K562 (cell line): ENCODE measurements around the gene BIRC5. TPM values are rescaled to one million over a fixed set of nuclear protein-coding genes. Genes with fewer than 3 reads are reported as not detected.
"Not testable (repeated sequence)": the region's sequence is repeated elsewhere in the genome, so short reads cannot be mapped to it uniquely, and the experiment has no call there.

Experiments
- ATAC-seq: fragments of 200-7000 bp; cut with Tn5 transposase; 3 replicates; pipeline ENCODE4 v1.9.1; 2020; ENCODE audit warnings: moderate library complexity
- BruUV-seq: library from RNA; stranded (reverse); fragments of 400-500 nt; replicated peaks from 2 replicates; lab custom pipeline; 2021; lab: Mats Ljungman, UMichigan
- CTCF ChIA-PET: fragments of 300-600 bp; formaldehyde crosslinking; extraction: SDS; loops from one replicate; lab custom pipeline; 2021; ENCODE audit warnings: low intra/inter-chr PET ratio; lab: Yijun Ruan, JAX
- POLR2A ChIA-PET: fragments of 300-600, 350-650 bp; sonication (Branson Sonifier 250); formaldehyde crosslinking; extraction: SDS; loops from one replicate; lab custom pipeline; 2021; ENCODE audit warnings: antibody characterized with exemption, inconsistent platforms; lab: Yijun Ruan, JAX
- DNase-seq, 4 experiments: peaks; one replicate each; pipeline versions ENCODE4 v3.0.0 to v3.0.0-alpha.2; 2011 to 2018; ENCODE audit warnings: low spot score in 3 of 4, mixed read lengths in 3 of 4; ENCODE audit errors: extremely low read depth in 1 of 4
- FAIRE-seq: peaks from 2 replicates; lab custom pipeline; 2011; peaks lifted over from hg19 to GRCh38; lab: Jason Lieb, UNC
- H2AFZ ChIP-seq: 2 replicates; pipeline ENCODE4 v1.6.0; 2011; ENCODE audit warnings: low read depth, low read length, control low read depth, inconsistent platforms
- H3K27ac ChIP-seq: fragments of 200-600 bp; 3 replicates; pipeline ENCODE4 v1.8.0; 2011; ENCODE audit warnings: low read depth, mild to moderate bottlenecking, control low read depth, inconsistent platforms, low read length, moderate library complexity, mixed read lengths; ENCODE audit errors: extremely low read depth
- H3K27me3 ChIP-seq, 2 experiments: fragments of 300-600 bp in 1 of 2; 2 replicates in 1 of 2; 3 replicates in 1 of 2; pipeline versions ENCODE4 v1.6.0 to v1.8.0; 2011; ENCODE audit warnings: inconsistent platforms in 2 of 2, low read length in 2 of 2, mild to moderate bottlenecking in 1 of 2, mixed read lengths in 1 of 2, moderate library complexity in 1 of 2; ENCODE audit not compliant: control insufficient read depth in 2 of 2, insufficient read depth in 2 of 2
- H3K36me3 ChIP-seq: fragments of 300-600 bp; 3 replicates; pipeline ENCODE4 v1.8.0; 2011; ENCODE audit warnings: mild to moderate bottlenecking, low read length, inconsistent platforms; ENCODE audit not compliant: control insufficient read depth, insufficient read depth
- H3K4me1 ChIP-seq, 2 experiments: fragments of 200-600 bp in 1 of 2; replicated peaks in 1 of 2; 2 replicates in 1 of 2; 3 replicates in 1 of 2; pipeline versions ENCODE4 v1.5.1 to v1.8.0; 2011; ENCODE audit warnings: inconsistent platforms in 2 of 2, low read length in 2 of 2, mild to moderate bottlenecking in 1 of 2, mixed read lengths in 1 of 2, moderate library complexity in 1 of 2; ENCODE audit not compliant: control insufficient read depth in 2 of 2, insufficient read depth in 2 of 2
- H3K4me2 ChIP-seq: 2 replicates; pipeline ENCODE4 v1.6.1; 2011; ENCODE audit warnings: low read length, control low read depth, inconsistent platforms, mixed read lengths; ENCODE audit not compliant: insufficient read depth
- H3K4me3 ChIP-seq: fragments of 200-600 bp; sonication (generic), shearing (Covaris generic); 2 replicates; pipeline ENCODE4 v1.5.1; 2016; ENCODE audit warnings: control low read depth, inconsistent platforms
- H3K79me2 ChIP-seq: fragments of 200-600 bp; 3 replicates; pipeline ENCODE4 v1.8.0; 2011; ENCODE audit warnings: low read length, inconsistent platforms; ENCODE audit not compliant: control insufficient read depth, insufficient read depth
- H3K9ac ChIP-seq, 2 experiments: 2 replicates each; pipeline versions ENCODE4 v1.6.0 to v1.6.1; 2011; ENCODE audit warnings: low read depth in 2 of 2, low read length in 2 of 2, control low read depth in 1 of 2, inconsistent platforms in 1 of 2, mild to moderate bottlenecking in 1 of 2, mixed read lengths in 1 of 2; ENCODE audit not compliant: insufficient read depth in 1 of 2
- H3K9me1 ChIP-seq: one replicate; pipeline ENCODE4 v1.6.0; 2011; ENCODE audit warnings: inconsistent platforms, mild to moderate bottlenecking, low read length, moderate library complexity; ENCODE audit not compliant: control insufficient read depth, insufficient read depth
- H3K9me3 ChIP-seq: replicated peaks from 2 replicates; pipeline ENCODE4 v1.5.1; 2011; ENCODE audit warnings: low read depth, low read length, inconsistent platforms; ENCODE audit not compliant: control insufficient read depth, insufficient read depth
- H4K20me1 ChIP-seq: replicated peaks from 2 replicates; pipeline ENCODE4 v1.6.1; 2011; ENCODE audit warnings: low read length, inconsistent platforms, mixed read lengths; ENCODE audit not compliant: control insufficient read depth, insufficient read depth
- ADNP ChIP-seq: fragments of 200-800 bp; sonication (Bioruptor generic); IDR thresholded peaks from 2 replicates; pipeline ENCODE4 v1.6.1; 2016; ENCODE audit warnings: missing genetic modification characterization, missing compliant biosample characterization
- ARID1B ChIP-seq: fragments of 450-650 bp; IDR thresholded peaks from 2 replicates; pipeline ENCODE4 v1.6.1; 2016; ENCODE audit warnings: antibody characterized with exemption, mild to moderate bottlenecking, inconsistent platforms
- BCOR ChIP-seq: fragments of 450-650 bp; IDR thresholded peaks from 2 replicates; pipeline ENCODE4 v1.6.1; 2016
- CEBPG ChIP-seq, 3 experiments: fragments of 200-800 bp in 1 of 3; sonication (Bioruptor generic) in 1 of 3; sonication (generic) in 1 of 3; formaldehyde crosslinking in 1 of 3; IDR thresholded peaks in 2 of 3; conservative IDR thresholded peaks in 1 of 3; 2 replicates each; pipeline versions ENCODE4 v1.6.1 to v1.8.0; 2016 to 2022; ENCODE audit warnings: missing compliant biosample characterization in 2 of 3, missing genetic modification characterization in 2 of 3, mild to moderate bottlenecking in 1 of 3, missing genetic modification reagents in 1 of 3
- FOXK2 ChIP-seq, 2 experiments: fragments of 450-650 bp; IDR thresholded peaks in 1 of 2; conservative IDR thresholded peaks in 1 of 2; 2 replicates each; pipeline ENCODE4 v1.6.1; 2016; ENCODE audit warnings: low read depth in 2 of 2, mild to moderate bottlenecking in 1 of 2
- GATA2 ChIP-seq: sonication (generic); formaldehyde crosslinking; IDR thresholded peaks from 2 replicates; pipeline ENCODE4 v1.4.0; 2020; ENCODE audit warnings: mild to moderate bottlenecking, missing genetic modification reagents
- KAT8 ChIP-seq: fragments of 450-650 bp; IDR thresholded peaks from 2 replicates; pipeline ENCODE4 v1.6.1; 2016; ENCODE audit warnings: low read depth, mild to moderate bottlenecking
- LCOR ChIP-seq: sonication (generic); formaldehyde crosslinking; IDR thresholded peaks from 2 replicates; pipeline ENCODE4 v1.8.0; 2022; ENCODE audit warnings: mild to moderate bottlenecking, missing genetic modification reagents
- NR3C1 ChIP-seq: sonication (generic); formaldehyde crosslinking; IDR thresholded peaks from 2 replicates; pipeline ENCODE4 v1.8.1; 2022; ENCODE audit warnings: missing genetic modification reagents
- SETDB1 ChIP-seq: IDR thresholded peaks from one replicate; pipeline ENCODE4 v1.6.1; 2012; ENCODE audit warnings: low read length, control low read depth, inconsistent platforms
- SNRNP70 ChIP-seq: fragments of 200-400 bp; formaldehyde crosslinking; optimal IDR thresholded peaks from 2 replicates; pipeline ENCODE3; 2017; ENCODE audit warnings: low read depth, low read length
- TCF3 ChIP-seq: sonication (generic); formaldehyde crosslinking; IDR thresholded peaks from 2 replicates; pipeline ENCODE4 v1.4.0; 2020; ENCODE audit warnings: mild to moderate bottlenecking, missing genetic modification reagents
- WGBS: fragments of 100-300 bp; shearing (Covaris generic); methylation state at CpG from one replicate; pipeline ENCODE4 v1.1.6; 2016; ENCODE audit warnings: low coverage, mixed read lengths; ENCODE audit not compliant: insufficient coverage; ENCODE audit errors: missing lambda C conversion rate; 5-methylcytosine and 5-hydroxymethylcytosine counted together
- in situ Hi-C: fragments of 300-500 bp; cut with MboI; formaldehyde crosslinking; loops from 4 replicates; pipeline ENCODE4 v1.15.0; 2018; ENCODE audit warnings: inconsistent platforms, mixed read lengths
- intact Hi-C: fragments of 100-400 bp; cut with micrococcal nuclease; formaldehyde crosslinking; loops from 2 replicates; pipeline ENCODE4 v1.14.2; 2022
- polyA plus RNA-seq, 8 experiments: library from polyadenylated mRNA; depleted of rRNA in 4 of 8; stranded (reverse) in 5 of 8; unstranded in 3 of 8; fragments of >200 nt; fragmentation: Nextera tagmentation in 2 of 8; fragmentation: Illumina TruSeq in 1 of 8; extraction: Ambion mirVana in 2 of 8; extraction: Trizol in 1 of 8; gene quantifications; 2 replicates each; pipeline versions ENCODE4 v1.2.1 to v1.2.3, GENCODE V29; 2011 to 2014; ENCODE audit warnings: inconsistent platforms in 1 of 8, missing spikeins in 1 of 8
- total RNA-seq, 7 experiments: library from RNA; depleted of rRNA in 6 of 7; stranded (reverse); fragments of >200 nt in 6 of 7; fragmentation: Illumina TruSeq in 2 of 7; extraction: Trizol in 2 of 7; gene quantifications; 2 replicates each; pipeline versions ENCODE4 v1.2.1 to v1.2.3, GENCODE V29; 2011 to 2021; ENCODE audit warnings: low replicate concordance in 1 of 7

BIRC5 gene
- total and polyA plus RNA-seq, 9 of the 15 experiments (the other 6 are each of a cell fraction or from before 2014, with no cell fraction given): 64.4 to 140 (median 101) TPM

- TF ChIP-seq NR3C1 (CRISPR knock-in tag): no peak
- TF ChIP-seq KAT8: no peak
- 0 out of 2 replicates have a peak, but pooled peaks have one; percentile 22 for TF ChIP-seq GATA2 (CRISPR knock-in tag)
- no peak for TF ChIP-seq SNRNP70
- TF ChIP-seq TCF3 (CRISPR knock-in tag): peak; percentile 5; the same call in 1 of the 2 replicates
- no peak for TF ChIP-seq SETDB1
- peak in 1 of 2 experiments; percentile 45; a peak in 1 of 4 replicates for TF ChIP-seq FOXK2 (conservative IDR thresholded peaks at IDR 0.05 in 1 of 2, IDR thresholded peaks at IDR 0.05 in 1 of 2; ENCODE audit: low read depth in 2 of 2)
- TF ChIP-seq, all 486 proteins: peak for 8
Measured at GRCh38 chr17:78252701-78253635, 38.9 kb downstream of the BIRC5 start (continued).

- H3K9me3 ChIP-seq, DNase-seq, H3K36me3 ChIP-seq, H3K9me1 ChIP-seq, BruUV-seq, ATAC-seq, in situ Hi-C loops, H3K27me3 ChIP-seq, FAIRE-seq, H4K20me1 ChIP-seq, POLR2A ChIA-PET: not testable (repeated sequence)
- Histone ChIP-seq H3K27ac (peak overlapping the region; percentile 91), H3K4me1 (peaks cover 50 to 99% of the 10 kb centered on the region in 2 experiments), H3K79me2 (peaks cover 25% of the 10 kb centered on the region), H3K9ac (peak overlapping the region; percentile 86 to 96), H3K4me2 (peak overlapping the region; percentile 88), H2AFZ (peak overlapping the region; percentile 86), H3K4me3 (peak overlapping the region; percentile 83)
- intact Hi-C loops: loop anchor here (2.0 kb wide), 1 partner anchor 169 kb away; no protein-coding TSS in a partner anchor
- 56% methylated on average over 10 of the region's 12 CpGs for WGBS
- TF ChIP-seq CEBPG (CRISPR knock-in tag; IDR thresholded peaks at IDR 0.05) (peak; percentile 62; the same call in 1 of the 2 replicates), CEBPG (tag; conservative IDR thresholded peaks at IDR 0.05 in 1 of 2, IDR thresholded peaks at IDR 0.05 in 1 of 2) (0 out of 4 replicates have a peak, but pooled peaks of 1 of the 2 experiments have one; percentile 22), ADNP (tag) (peak; percentile 59; the same call in 1 of the 2 replicates), BCOR (peak; percentile 51; the same call in 1 of the 2 replicates), ARID1B (0 out of 2 replicates have a peak, but pooled peaks have one; percentile 13), LCOR (0 out of 2 replicates have a peak, but pooled peaks have one; percentile 5)
- CTCF ChIA-PET: interaction anchor here (1.0 kb wide), 1 partner anchor 10 kb away, joined by 3 read pairs; no protein-coding TSS in a partner anchor
Measured at GRCh38 chr17:78253636-78253945, 39.5 kb downstream of the BIRC5 start.
